GM23338 (cell line): ENCODE results near the gene EIF3K. TPM values are rescaled to one million over a fixed set of nuclear protein-coding genes. Genes with fewer than 3 reads are reported as not detected.
A peak's percentile ranks its signal among the peaks of the same experiment; 100 is the strongest.

ENCODE experiments used
- ATAC-seq: fragments of 200-7000 bp; cut with Tn5 transposase; 3 replicates; pipeline ENCODE4 v1.9.1; 2020
- DNase-seq: peaks from one replicate; pipeline ENCODE4 v3.0.0-alpha.2; 2015; ENCODE audit warnings: low spot score
- H2AFZ ChIP-seq: fragments of 200-600 bp; sonication (generic); 2 replicates; pipeline ENCODE4 v1.8.0; 2016; ENCODE audit warnings: antibody characterized with exemption, mild to moderate bottlenecking, moderate library complexity
- H3F3A ChIP-seq: fragments of 200-600 bp; sonication (generic); replicated peaks from 2 replicates; pipeline ENCODE4 v1.8.0; 2017; ENCODE audit warnings: antibody characterized with exemption, mixed run types, low read depth
- H3K27ac ChIP-seq: fragments of 200-600 bp; sonication (generic); 2 replicates; pipeline ENCODE4 v1.6.1; 2016; ENCODE audit warnings: low read depth
- H3K27me3 ChIP-seq: fragments of 200-600 bp; sonication (generic); 2 replicates; pipeline ENCODE4 v1.8.0; 2016; ENCODE audit warnings: mild to moderate bottlenecking, mixed run types, moderate library complexity; ENCODE audit not compliant: insufficient read depth
- H3K36me3 ChIP-seq: fragments of 200-600 bp; sonication (generic); 2 replicates; pipeline ENCODE4 v1.8.0; 2016; ENCODE audit warnings: mild to moderate bottlenecking; ENCODE audit not compliant: insufficient read depth
- H3K4me1 ChIP-seq: fragments of 200-600 bp; sonication (generic); 2 replicates; pipeline ENCODE4 v1.8.0; 2016; ENCODE audit warnings: mild to moderate bottlenecking, moderate library complexity; ENCODE audit not compliant: insufficient read depth
- H3K4me2 ChIP-seq: fragments of 200-600 bp; sonication (generic); 2 replicates; pipeline ENCODE4 v1.7.1; 2017; ENCODE audit warnings: mixed run types
- H3K4me3 ChIP-seq: fragments of 200-600 bp; sonication (generic); 2 replicates; pipeline ENCODE4 v1.6.1; 2016; ENCODE audit warnings: mixed run types
- H3K79me2 ChIP-seq: fragments of 200-600 bp; sonication (generic); replicated peaks from 2 replicates; pipeline ENCODE4 v1.8.0; 2017; ENCODE audit warnings: mild to moderate bottlenecking; ENCODE audit not compliant: insufficient read depth
- H3K9me2 ChIP-seq: fragments of 200-600 bp; sonication (generic); 2 replicates; pipeline ENCODE4 v1.8.0; 2017; ENCODE audit not compliant: insufficient read depth
- H4K20me1 ChIP-seq: fragments of 200-600 bp; sonication (generic); replicated peaks from 2 replicates; pipeline ENCODE4 v1.8.0; 2017; ENCODE audit warnings: mild to moderate bottlenecking; ENCODE audit not compliant: insufficient read depth
- H3K27ac Mint-ChIP-seq: 2 replicates; pipeline ENCODE4 v1.8.0; 2020; ENCODE audit warnings: inconsistent platforms, mild to moderate bottlenecking, moderate library complexity, mixed read lengths
- H3K27me3 Mint-ChIP-seq: 3 replicates; pipeline ENCODE4 v1.8.0; 2022; ENCODE audit warnings: low read depth, mild to moderate bottlenecking, moderate library complexity, mixed read lengths, inconsistent platforms; ENCODE audit not compliant: insufficient read depth, poor library complexity
- H3K36me3 Mint-ChIP-seq: 3 replicates; pipeline ENCODE4 v1.8.0; 2021; ENCODE audit warnings: low read depth, mild to moderate bottlenecking, inconsistent platforms, moderate library complexity, mixed read lengths
- H3K4me1 Mint-ChIP-seq: 3 replicates; pipeline ENCODE4 v1.8.0; 2020; ENCODE audit warnings: mild to moderate bottlenecking, inconsistent platforms, mixed read lengths
- H3K4me3 Mint-ChIP-seq: 3 replicates; pipeline ENCODE4 v1.8.0; 2021; ENCODE audit warnings: moderate library complexity, mild to moderate bottlenecking, inconsistent platforms, mixed read lengths
- H3K9me3 Mint-ChIP-seq: 3 replicates; pipeline ENCODE4 v1.8.0; 2020; ENCODE audit warnings: moderate library complexity, mild to moderate bottlenecking, inconsistent platforms, mixed read lengths
- CTCF ChIP-seq, 2 experiments: fragments of 200-600 bp in 1 of 2; sonication (generic) in 1 of 2; conservative IDR thresholded peaks; 2 replicates each; pipeline versions ENCODE4 v1.5.1 to v1.6.1; 2016 to 2017; ENCODE audit warnings: antibody characterized with exemption in 2 of 2, low read depth in 2 of 2, mild to moderate bottlenecking in 2 of 2, moderate library complexity in 1 of 2
- ETS1 ChIP-seq: IDR thresholded peaks from 2 replicates; pipeline ENCODE4 v1.6.1; 2016; ENCODE audit warnings: antibody characterized with exemption
- EZH2 ChIP-seq: fragments of 200-600 bp; sonication (generic); IDR thresholded peaks from one replicate; pipeline ENCODE4 v1.8.0; 2017; ENCODE audit warnings: antibody characterized with exemption, mild to moderate bottlenecking, low read depth; ENCODE audit not compliant: unreplicated experiment
- JUNB ChIP-seq: IDR thresholded peaks from one replicate; pipeline ENCODE4 v1.6.1; 2016; ENCODE audit warnings: antibody characterized with exemption; ENCODE audit not compliant: unreplicated experiment
- NANOG ChIP-seq: IDR thresholded peaks from 2 replicates; pipeline ENCODE4 v1.6.1; 2016; ENCODE audit warnings: antibody characterized with exemption, borderline replicate concordance
- REST ChIP-seq: IDR thresholded peaks from one replicate; pipeline ENCODE4 v1.6.1; 2018; ENCODE audit warnings: antibody characterized with exemption; ENCODE audit not compliant: unreplicated experiment
- polyA plus RNA-seq: library from polyadenylated mRNA; unstranded; fragments of >200 nt; fragmentation: Nextera tagmentation; extraction: Ambion mirVana; gene quantifications from 2 replicates; pipeline ENCODE4 v1.2.1, GENCODE V29; 2016
- total RNA-seq: library from RNA; depleted of rRNA; stranded (reverse); fragments of >200 nt; shearing (Covaris generic); gene quantifications from 2 replicates; pipeline ENCODE4 v1.2.3, GENCODE V29; 2014

EIF3K gene
- total and polyA plus RNA-seq, 2 experiments from 2014 or later, result 226 to 509 TPM

- ATAC-seq, result no peak
- no peak overlapping the region for H2AFZ ChIP-seq
- no peaks in the 10 kb centered on the region for H3K9me2 ChIP-seq
- peak overlapping the region; percentile 99 for H3K27ac ChIP-seq
- no peaks in the 10 kb centered on the region for H3K27me3 ChIP-seq
- Mint-ChIP-seq H3K27me3 (peaks cover 16% of the 10 kb centered on the region), H3K36me3 (peaks cover 47% of the 10 kb centered on the region), H3K4me1 (peaks cover 90% of the 10 kb centered on the region), H3K27ac (peak overlapping the region; percentile 90), H3K4me3 (peak overlapping the region; percentile 33; the same call in 2 of the 3 replicates), H3K9me3 (no peaks in the 10 kb centered on the region)
- TF ChIP-seq REST (no peak), JUNB (no peak), NANOG (no peak), ETS1 (no peak), CTCF (conservative IDR thresholded peaks at IDR 0.05; ENCODE audit: low read depth in 2 of 2) (no peak), EZH2 (no peak)
- H3K4me3 ChIP-seq, result no peak overlapping the region
- H3F3A ChIP-seq, result peaks cover 8% of the 10 kb centered on the region
- H3K79me2 ChIP-seq, result peaks cover 100% of the 10 kb centered on the region
- H3K4me1 ChIP-seq, result peaks cover 94% of the 10 kb centered on the region
- peaks cover 68% of the 10 kb centered on the region for H4K20me1 ChIP-seq
- DNase-seq, result no peak
- 0 out of 2 replicates have a peak, but pooled peaks cover 4% of the 10 kb centered on the region for H3K36me3 ChIP-seq
- H3K4me2 ChIP-seq, result peak overlapping the region; percentile 21
Observed at GRCh38 chr19:38658462-38659306, 39.7 kb downstream of the EIF3K start.

GRCh38 chr19:38660724-38661123 lies 41.7 kb downstream of the EIF3K start:
- Histone ChIP-seq H3K4me1 (peaks cover 93% of the 10 kb centered on the region), H3F3A (peaks cover 17% of the 10 kb centered on the region), H3K79me2 (peaks cover 100% of the 10 kb centered on the region), H3K36me3 (0 out of 2 replicates have a peak, but pooled peaks cover 4% of the 10 kb centered on the region), H3K9me2 (no peaks in the 10 kb centered on the region), H3K27me3 (no peaks in the 10 kb centered on the region), H3K4me2 (peak overlapping the region; percentile 66), H3K4me3 (no peak overlapping the region), H3K27ac (peak overlapping the region; percentile 99; the same call in 1 of the 2 replicates), H4K20me1 (peaks cover 50% of the 10 kb centered on the region), H2AFZ (no peak overlapping the region)
- Mint-ChIP-seq H3K4me3 (no peak overlapping the region; the same call in 2 of the 3 replicates), H3K36me3 (peaks cover 34% of the 10 kb centered on the region), H3K9me3 (no peaks in the 10 kb centered on the region), H3K27me3 (peaks cover 16% of the 10 kb centered on the region), H3K27ac (peak overlapping the region; percentile 18; the same call in 1 of the 2 replicates), H3K4me1 (peaks cover 91% of the 10 kb centered on the region)
- DNase-seq, result no peak
- ATAC-seq, result no peak
- no peak for TF ChIP-seq ETS1
